HepG2 (cell line): ENCODE measurements around the gene FGFR4. TPM values are rescaled to one million over a fixed set of nuclear protein-coding genes. Genes with fewer than 3 reads are reported as not detected.

Experiments
- ATAC-seq: fragments of 200-7000 bp; cut with Tn5 transposase; 3 replicates; pipeline ENCODE4 v1.9.1; 2020; ENCODE audit warnings: mild to moderate bottlenecking, moderate library complexity
- BruUV-seq: library from RNA; stranded (reverse); fragments of 400-500 nt; replicated peaks from 2 replicates; lab custom pipeline; 2021; lab: Mats Ljungman, UMichigan
- CTCF ChIA-PET: fragments of 300-600 bp; formaldehyde crosslinking; extraction: SDS; loops from one replicate; lab custom pipeline; 2021; ENCODE audit warnings: low total read pairs, inconsistent platforms, low intra/inter-chr PET ratio; lab: Yijun Ruan, JAX
- POLR2A ChIA-PET: fragments of 350-600 bp; sonication (Branson Sonifier 250); formaldehyde crosslinking; loops from one replicate; lab custom pipeline; 2020; ENCODE audit warnings: antibody characterized with exemption, inconsistent platforms; lab: Yijun Ruan, JAX
- DNase-seq: peaks from one replicate; pipeline ENCODE4 v3.0.0-alpha.2; 2015; ENCODE audit warnings: low spot score
- FAIRE-seq: peaks from 3 replicates; lab custom pipeline; 2011; peaks lifted over from hg19 to GRCh38; lab: Jason Lieb, UNC
- H2AFZ ChIP-seq: one replicate; pipeline ENCODE4 v1.6.1; 2011; ENCODE audit warnings: low read length, inconsistent platforms
- H3K27ac ChIP-seq: fragments of 300-600 bp; 3 replicates; pipeline ENCODE4 v1.8.0; 2011; ENCODE audit warnings: mixed run types, mild to moderate bottlenecking, mixed read lengths, low read length, inconsistent platforms; ENCODE audit not compliant: insufficient read depth; ENCODE audit errors: extremely low read length
- H3K27me3 ChIP-seq, 2 experiments: fragments of 200-600 bp in 1 of 2; 2 replicates in 1 of 2; 3 replicates in 1 of 2; pipeline versions ENCODE4 v1.6.0 to v1.8.0; 2011; ENCODE audit warnings: low read length in 2 of 2, mild to moderate bottlenecking in 2 of 2, moderate library complexity in 2 of 2, inconsistent platforms in 1 of 2; ENCODE audit not compliant: insufficient read depth in 2 of 2, control insufficient read depth in 1 of 2
- H3K36me3 ChIP-seq, 2 experiments: fragments of 200-600 bp in 1 of 2; replicated peaks in 1 of 2; 2 replicates in 1 of 2; 3 replicates in 1 of 2; pipeline versions ENCODE4 v1.5.1 to v1.8.0; 2011; ENCODE audit warnings: low read length in 2 of 2, inconsistent platforms in 1 of 2; ENCODE audit not compliant: insufficient read depth in 2 of 2, control insufficient read depth in 1 of 2
- H3K4me1 ChIP-seq: 2 replicates; pipeline ENCODE4 v1.5.1; 2012; ENCODE audit warnings: low read length, inconsistent platforms; ENCODE audit not compliant: insufficient read depth
- H3K4me2 ChIP-seq: 2 replicates; pipeline ENCODE4 v1.6.0; 2011; ENCODE audit warnings: low read depth, low read length, inconsistent platforms
- H3K4me3 ChIP-seq, 3 experiments: fragments of 200-600 bp in 1 of 3; sonication (generic), shearing (Covaris generic) in 1 of 3; replicated peaks in 1 of 3; 2 replicates each; pipeline ENCODE4 v1.5.1; 2011 to 2016; ENCODE audit warnings: low read length in 3 of 3, inconsistent platforms in 2 of 3, low read depth in 2 of 3, mild to moderate bottlenecking in 2 of 3, control low read depth in 1 of 3, mixed read lengths in 1 of 3; ENCODE audit not compliant: insufficient read depth in 1 of 3
- H3K79me2 ChIP-seq: one replicate; pipeline ENCODE4 v1.6.1; 2011; ENCODE audit warnings: low read length, inconsistent platforms; ENCODE audit not compliant: insufficient read depth
- H3K9ac ChIP-seq: 2 replicates; pipeline ENCODE4 v1.6.0; 2011; ENCODE audit warnings: mild to moderate bottlenecking, low read depth, low read length, inconsistent platforms; ENCODE audit not compliant: insufficient read depth
- H3K9me3 ChIP-seq: 2 replicates; pipeline ENCODE4 v1.5.1; 2012; ENCODE audit warnings: mild to moderate bottlenecking, low read length
- H4K20me1 ChIP-seq: 2 replicates; pipeline ENCODE4 v1.6.0; 2011; ENCODE audit warnings: inconsistent platforms, mild to moderate bottlenecking, low read length, moderate library complexity; ENCODE audit not compliant: insufficient read depth
- GZF1 ChIP-seq: sonication (generic); formaldehyde crosslinking; IDR thresholded peaks from 2 replicates; pipeline ENCODE4 v1.5.1; 2020; ENCODE audit warnings: mild to moderate bottlenecking, missing genetic modification reagents
- HBP1 ChIP-seq: IDR thresholded peaks from 2 replicates; pipeline ENCODE4 v1.6.1; 2016; ENCODE audit warnings: low read depth, control low read depth
- MAX ChIP-seq: IDR thresholded peaks from 2 replicates; pipeline ENCODE4 v1.6.1; 2012; ENCODE audit warnings: inconsistent platforms
- SALL1 ChIP-seq: sonication (generic); formaldehyde crosslinking; IDR thresholded peaks from 2 replicates; pipeline ENCODE4 v1.8.0; 2022; ENCODE audit warnings: mild to moderate bottlenecking, missing genetic modification reagents
- SOX13 ChIP-seq, 3 experiments: fragments of 450-650 bp in 1 of 3; sonication (generic) in 1 of 3; formaldehyde crosslinking in 1 of 3; IDR thresholded peaks in 2 of 3; conservative IDR thresholded peaks in 1 of 3; 2 replicates each; pipeline versions ENCODE4 v1.5.0 to v1.6.1; 2016 to 2020; ENCODE audit warnings: antibody characterized with exemption in 1 of 3, mild to moderate bottlenecking in 1 of 3, missing compliant biosample characterization in 1 of 3, missing genetic modification reagents in 1 of 3, moderate library complexity in 1 of 3
- YEATS2 ChIP-seq: sonication (generic); formaldehyde crosslinking; IDR thresholded peaks from 2 replicates; pipeline ENCODE4 v1.4.0; 2020; ENCODE audit warnings: missing genetic modification reagents, borderline replicate concordance
- ZNF121 ChIP-seq: sonication (generic); formaldehyde crosslinking; IDR thresholded peaks from 2 replicates; pipeline ENCODE4 v1.5.0; 2020; ENCODE audit warnings: mild to moderate bottlenecking, missing genetic modification reagents
- WGBS: methylation state at CpG from one replicate; pipeline ENCODE4 v1.1.6; 2017; ENCODE audit warnings: low lambda C conversion rate; 5-methylcytosine and 5-hydroxymethylcytosine counted together
- in situ Hi-C: cut with HindIII; loops from 2 replicates; pipeline ENCODE4 v1.10.0; 2017; ENCODE audit warnings: low pct_unique_long_range_greater_than_20kb; ENCODE audit not compliant: extremely low pct_ligation_motif_present
- intact Hi-C: fragments of 100-400 bp; cut with micrococcal nuclease; formaldehyde crosslinking; loops from one replicate; pipeline ENCODE4 v1.10.0; 2022; ENCODE audit not compliant: unreplicated experiment
- polyA plus RNA-seq, 8 experiments: library from polyadenylated mRNA; depleted of rRNA in 3 of 8; stranded (reverse) in 7 of 8; unstranded in 1 of 8; fragments of >200 nt; fragmentation: Illumina TruSeq in 4 of 8; extraction: Trizol in 4 of 8; gene quantifications; 2 replicates each; pipeline versions ENCODE4 v1.2.1 to v1.2.3, GENCODE V29; 2011 to 2016; ENCODE audit warnings: low read depth in 4 of 8, missing spikeins in 1 of 8, mixed read lengths in 1 of 8; ENCODE audit not compliant: insufficient read depth in 1 of 8
- total RNA-seq, 5 experiments: library from RNA; depleted of rRNA; stranded (reverse); fragments of >200 nt; fragmentation: Illumina TruSeq; extraction: Trizol; gene quantifications; 2 replicates each; pipeline ENCODE4 v1.2.3, GENCODE V29; 2016; ENCODE audit warnings: low read depth in 1 of 5
- TF ChIP-seq, protein P1 (sequence below), 2 experiments: sonication (generic) in 1 of 2; formaldehyde crosslinking in 1 of 2; IDR thresholded peaks; 2 replicates each; pipeline versions ENCODE4 v1.6.1 to v1.9.0; 2014 to 2022; ENCODE audit warnings: antibody characterized with exemption in 1 of 2, borderline replicate concordance in 1 of 2, inconsistent platforms in 1 of 2, low read depth in 1 of 2, missing genetic modification reagents in 1 of 2

Gene FGFR4
- total and polyA plus RNA-seq, 2 of the 13 experiments (the other 11 are each of a cell fraction or from before 2014, with no cell fraction given): 129 to 219 TPM

DNA sequence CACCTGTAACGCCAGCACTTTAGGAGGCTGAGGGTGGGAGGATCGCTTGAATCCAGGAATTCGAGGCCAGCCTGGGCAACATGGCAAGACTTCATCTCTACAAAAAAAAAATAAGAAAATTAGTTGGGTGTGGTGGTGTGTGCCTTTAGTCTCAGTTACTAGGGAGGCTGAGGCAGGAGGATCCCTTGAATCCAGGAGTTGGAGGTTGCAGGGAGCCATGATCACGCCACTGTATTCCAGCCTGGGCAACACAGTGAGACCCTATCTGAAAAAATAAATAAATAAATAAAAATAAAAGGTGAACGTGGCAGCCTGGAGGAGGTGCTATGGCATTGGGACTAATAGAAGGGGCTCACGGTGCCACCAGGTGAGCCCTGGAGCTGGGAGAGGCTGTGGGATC lies 7.1 kb downstream of the FGFR4 start:
- POLR2A ChIA-PET: no interaction called here
- BruUV-seq: no TSS peak

DNA sequence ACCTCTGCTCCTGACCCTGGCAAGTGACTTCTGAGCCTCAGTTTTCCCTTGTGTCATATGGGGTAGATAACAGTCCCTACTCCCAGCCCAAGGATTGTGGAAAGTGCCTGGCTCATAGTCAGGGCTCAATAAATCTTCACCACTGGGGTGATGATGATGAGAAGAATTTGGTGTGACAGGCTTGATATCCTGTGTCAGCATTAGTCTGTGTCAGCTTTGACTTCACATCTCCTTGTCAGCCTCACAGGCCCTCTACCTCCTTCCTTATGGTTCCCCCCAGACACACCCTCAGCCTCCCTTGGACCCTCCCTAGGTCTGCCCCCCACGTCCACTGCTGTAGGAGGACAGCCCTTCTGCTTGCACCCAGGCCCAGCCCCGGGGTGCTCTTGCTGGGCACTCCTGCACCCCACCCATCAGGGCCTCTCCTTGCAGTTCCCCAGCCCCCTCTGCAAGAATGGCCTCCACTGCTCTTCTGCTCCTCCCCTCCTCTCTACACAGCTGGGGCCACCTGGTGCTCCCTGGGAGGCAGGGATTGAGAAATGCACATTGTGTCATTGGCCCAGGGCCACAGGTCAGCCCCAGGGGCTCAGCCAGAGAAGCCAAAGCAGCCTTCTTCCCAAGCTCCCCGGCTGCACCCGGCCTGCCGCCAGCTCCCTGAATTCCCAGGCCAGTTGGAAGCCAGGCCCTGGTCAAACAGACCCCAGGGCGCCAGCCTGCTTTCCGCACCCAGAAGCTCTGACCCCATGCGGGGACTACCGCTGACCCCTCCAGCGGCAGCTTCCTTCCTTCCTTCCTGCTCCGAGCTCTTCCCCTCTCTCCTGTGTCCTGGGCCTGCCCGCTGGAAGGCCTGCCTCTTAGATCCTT lies 7.7 kb downstream of the FGFR4 start:
- Histone ChIP-seq H3K4me1 (peaks cover 100% of the 10 kb centered on the region), H4K20me1 (peaks cover 11% of the 10 kb centered on the region), H3K9ac (0 out of 2 replicates have a peak overlapping the region, but pooled peaks have one; percentile 10), H3K27ac (peak overlapping the region; percentile 67), H3K36me3 (peaks cover 36 to 60% of the 10 kb centered on the region in 2 experiments), H3K4me2 (peak overlapping the region; percentile 21), H3K4me3 (no peak overlapping the region), H3K27me3 (no peaks in the 10 kb centered on the region), H3K9me3 (no peaks in the 10 kb centered on the region), H3K79me2 (peaks cover 25% of the 10 kb centered on the region), H2AFZ (no peak overlapping the region)
- BruUV-seq: no TSS peak
- intact Hi-C loops: no loop called here
- WGBS: 50% methylated on average over 9 of the region's 12 CpGs
- POLR2A ChIA-PET: interaction anchor here (0.7 to 1.8 kb wide), 7 partner anchors 8 to 218 kb away, joined by 3 to 28 read pairs (median 4); partner anchors contain the start of genes FGFR4 and MXD3
- FAIRE-seq: peak; percentile 96
- in situ Hi-C loops: no loop called here
- peak; percentile 59 for ATAC-seq
- CTCF ChIA-PET: no interaction called here
- peak; percentile 86 for DNase-seq
- TF ChIP-seq SOX13 (IDR thresholded peaks at IDR 0.05) (no peak), SOX13 (CRISPR knock-in tag; conservative IDR thresholded peaks at IDR 0.05 in 1 of 2, IDR thresholded peaks at IDR 0.05 in 1 of 2) (peak in 1 of 2 experiments; percentile 72; a peak in 2 of 4 replicates), SALL1 (CRISPR knock-in tag) (peak; percentile 79), MAX (peak; percentile 54), HBP1 (CRISPR knock-in tag) (0 out of 2 replicates have a peak, but pooled peaks have one; percentile 56)
- TF ChIP-seq, protein P1, sequence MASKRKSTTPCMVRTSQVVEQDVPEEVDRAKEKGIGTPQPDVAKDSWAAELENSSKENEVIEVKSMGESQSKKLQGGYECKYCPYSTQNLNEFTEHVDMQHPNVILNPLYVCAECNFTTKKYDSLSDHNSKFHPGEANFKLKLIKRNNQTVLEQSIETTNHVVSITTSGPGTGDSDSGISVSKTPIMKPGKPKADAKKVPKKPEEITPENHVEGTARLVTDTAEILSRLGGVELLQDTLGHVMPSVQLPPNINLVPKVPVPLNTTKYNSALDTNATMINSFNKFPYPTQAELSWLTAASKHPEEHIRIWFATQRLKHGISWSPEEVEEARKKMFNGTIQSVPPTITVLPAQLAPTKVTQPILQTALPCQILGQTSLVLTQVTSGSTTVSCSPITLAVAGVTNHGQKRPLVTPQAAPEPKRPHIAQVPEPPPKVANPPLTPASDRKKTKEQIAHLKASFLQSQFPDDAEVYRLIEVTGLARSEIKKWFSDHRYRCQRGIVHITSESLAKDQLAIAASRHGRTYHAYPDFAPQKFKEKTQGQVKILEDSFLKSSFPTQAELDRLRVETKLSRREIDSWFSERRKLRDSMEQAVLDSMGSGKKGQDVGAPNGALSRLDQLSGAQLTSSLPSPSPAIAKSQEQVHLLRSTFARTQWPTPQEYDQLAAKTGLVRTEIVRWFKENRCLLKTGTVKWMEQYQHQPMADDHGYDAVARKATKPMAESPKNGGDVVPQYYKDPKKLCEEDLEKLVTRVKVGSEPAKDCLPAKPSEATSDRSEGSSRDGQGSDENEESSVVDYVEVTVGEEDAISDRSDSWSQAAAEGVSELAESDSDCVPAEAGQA (IDR thresholded peaks at IDR 0.05; ENCODE audit: low read depth): peak; percentile 61; the same call in 1 of the 2 replicates
- TF ChIP-seq, protein P1 (CRISPR knock-in tag; IDR thresholded peaks at IDR 0.05; ENCODE audit: borderline replicate concordance): no peak

More for the DNA sequence above, 7.1 kb downstream of the FGFR4 start:
- peaks cover 32% of the 10 kb centered on the region for H3K79me2 ChIP-seq
- H3K9ac ChIP-seq: 0 out of 2 replicates have a peak overlapping the region, but pooled peaks have one; percentile 1
- no peak for FAIRE-seq
- H2AFZ ChIP-seq: no peak overlapping the region
- CTCF ChIA-PET: no interaction called here
- H3K4me3 ChIP-seq: no peak overlapping the region
- H3K27ac ChIP-seq: peak overlapping the region; percentile 67
- no peak for ATAC-seq
- peaks cover 100% of the 10 kb centered on the region for H3K4me1 ChIP-seq
- intact Hi-C loops (no loop called here), in situ Hi-C loops (no loop called here)
- H3K9me3 ChIP-seq: no peaks in the 10 kb centered on the region
- peaks cover 12% of the 10 kb centered on the region for H4K20me1 ChIP-seq
- DNase-seq: no peak
- TF ChIP-seq GZF1 (no peak), YEATS2 (no peak), ZNF121 (CRISPR knock-in tag) (peak; percentile 86)
- no peaks in the 10 kb centered on the region for H3K27me3 ChIP-seq
- no peak overlapping the region for H3K4me2 ChIP-seq
- peaks cover 36 to 64% of the 10 kb centered on the region in 2 experiments for H3K36me3 ChIP-seq
- WGBS: 92% methylated on average over 6 of the region's 6 CpGs
